Activated T-helper 17 cell treated with anti-CD3 and anti-CD28 coated beads, Interleukin-2, amount 50 U/mL, for 72 hours (primary cell): Measurements from ENCODE around the gene NDUFAF2. TPM values are rescaled to one million over a fixed set of nuclear protein-coding genes. Genes with fewer than 3 reads are reported as not detected.
"Not testable (repeated sequence)": the region's sequence is repeated elsewhere in the genome, so short reads cannot be mapped to it uniquely, and the experiment has no call there.

ENCODE experiments used
- ATAC-seq: fragments of 150-1000 bp; cut with Tn5 transposase; replicated peaks from 2 replicates; pipeline ENCODE4 v1.10.0; 2021; ENCODE audit warnings: mild to moderate bottlenecking, moderate library complexity
- H3K27ac Mint-ChIP-seq: one replicate; pipeline ENCODE4 v1.8.0; 2022; ENCODE audit warnings: mixed read lengths
- H3K27me3 Mint-ChIP-seq: one replicate; pipeline ENCODE4 v1.8.0; 2022; ENCODE audit warnings: mixed read lengths
- H3K36me3 Mint-ChIP-seq: one replicate; pipeline ENCODE4 v1.8.0; 2022; ENCODE audit warnings: low read depth, mild to moderate bottlenecking, mixed read lengths
- H3K4me1 Mint-ChIP-seq: one replicate; pipeline ENCODE4 v1.8.0; 2022; ENCODE audit warnings: mixed read lengths
- H3K4me3 Mint-ChIP-seq: one replicate; pipeline ENCODE4 v1.8.0; 2022; ENCODE audit warnings: mild to moderate bottlenecking, mixed read lengths
- H3K9me3 Mint-ChIP-seq: one replicate; pipeline ENCODE4 v1.8.0; 2022; ENCODE audit warnings: mixed read lengths
- total RNA-seq, 2 donors: library from RNA; stranded (reverse); gene quantifications; one replicate each; pipeline ENCODE4 v1.2.3, GENCODE V29; 2022

Gene NDUFAF2
- total RNA-seq, 2 donors from 2014 or later, result 13.6 to 30.4 TPM

DNA sequence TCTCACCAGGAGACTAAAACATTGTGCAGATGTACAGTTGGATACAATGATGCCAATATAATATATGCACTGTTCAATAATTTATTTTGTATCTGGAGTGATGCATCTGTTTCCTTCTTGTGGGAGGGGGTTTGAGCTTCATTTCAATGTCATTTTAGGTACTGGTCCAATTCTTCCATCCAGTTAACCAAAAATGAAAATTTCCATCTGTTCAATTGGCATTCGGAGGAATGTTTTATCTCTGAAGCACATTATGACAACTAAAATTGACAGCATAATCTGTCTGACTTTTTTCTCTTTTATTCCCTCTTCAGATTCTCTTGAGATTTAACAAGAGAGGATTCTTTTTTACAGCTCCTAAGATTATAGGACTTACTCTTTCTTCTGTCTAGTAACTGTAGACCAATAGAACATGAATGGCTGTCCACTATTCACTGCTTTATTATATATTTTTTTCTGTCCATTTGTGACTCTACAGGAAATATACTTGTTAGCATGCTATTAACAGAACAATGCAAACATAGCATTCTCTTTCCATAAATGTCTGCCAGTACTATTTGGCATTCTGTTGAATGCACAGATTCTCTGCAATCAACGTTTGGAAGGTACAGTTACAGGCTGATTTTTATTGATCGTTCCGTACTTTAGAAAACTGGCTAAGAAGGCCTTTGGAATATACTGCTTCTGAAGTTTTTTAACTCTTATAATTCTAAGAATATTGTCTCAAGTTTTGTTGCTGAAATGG is 57.8 kb downstream of the NDUFAF2 start:
- peaks cover 3% of the 10 kb centered on the region for H3K4me1 Mint-ChIP-seq
- no peak overlapping the region for H3K27ac Mint-ChIP-seq
- H3K4me3 Mint-ChIP-seq, result no peak overlapping the region
- H3K9me3 Mint-ChIP-seq, result no peaks in the 10 kb centered on the region
- no peaks in the 10 kb centered on the region for H3K27me3 Mint-ChIP-seq
- no peak for ATAC-seq
- no peaks in the 10 kb centered on the region for H3K36me3 Mint-ChIP-seq

DNA sequence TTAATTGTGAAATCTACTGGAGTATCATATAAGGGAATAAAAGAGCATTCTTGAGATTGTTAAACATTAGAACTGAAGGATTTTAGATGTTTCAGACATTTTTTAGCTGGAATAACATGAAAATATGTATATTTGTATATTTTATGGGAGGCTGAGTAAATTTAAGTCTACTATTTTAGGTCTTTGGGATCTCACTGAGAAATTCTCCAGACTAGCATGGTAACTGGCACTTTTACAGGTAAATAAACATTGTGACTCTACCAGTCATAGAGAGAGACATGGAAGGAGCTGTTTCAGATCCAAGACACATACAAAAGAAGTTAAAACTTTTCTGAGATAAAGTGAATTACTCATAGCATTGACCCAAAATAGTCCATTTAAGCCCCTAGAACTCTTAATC is 59.4 kb downstream of the NDUFAF2 start:
- Mint-ChIP-seq H3K36me3 (no peaks in the 10 kb centered on the region), H3K27me3 (no peaks in the 10 kb centered on the region), H3K4me3 (no peak overlapping the region), H3K4me1 (peaks cover 10% of the 10 kb centered on the region), H3K27ac (no peak overlapping the region), H3K9me3 (no peaks in the 10 kb centered on the region)
- ATAC-seq, result no peak

DNA sequence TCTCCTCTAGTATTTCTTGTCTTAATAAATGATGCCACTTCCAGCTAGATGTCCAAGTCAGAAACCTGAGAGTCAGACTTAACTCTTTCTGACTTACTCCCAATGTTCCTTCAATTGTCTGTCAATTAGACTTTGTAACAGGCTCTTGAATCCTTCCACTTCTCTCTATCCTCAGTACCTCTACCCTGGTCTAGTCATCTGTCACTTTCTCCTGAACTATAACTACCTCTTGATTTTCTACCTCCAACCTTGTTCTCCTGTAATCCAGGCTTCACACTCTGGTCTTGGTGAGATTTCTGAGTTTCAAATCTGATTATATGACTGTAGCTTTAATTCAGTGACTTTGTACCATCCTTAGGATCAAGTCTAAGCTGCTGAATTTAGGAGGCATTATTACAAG is 64.9 kb downstream of the NDUFAF2 start:
- no peaks in the 10 kb centered on the region for H3K27me3 Mint-ChIP-seq
- peaks cover 7% of the 10 kb centered on the region for H3K4me1 Mint-ChIP-seq
- ATAC-seq, result no peak
- H3K36me3 Mint-ChIP-seq, result no peaks in the 10 kb centered on the region
- no peaks in the 10 kb centered on the region for H3K9me3 Mint-ChIP-seq
- no peak overlapping the region for H3K27ac Mint-ChIP-seq
- H3K4me3 Mint-ChIP-seq, result no peak overlapping the region

DNA sequence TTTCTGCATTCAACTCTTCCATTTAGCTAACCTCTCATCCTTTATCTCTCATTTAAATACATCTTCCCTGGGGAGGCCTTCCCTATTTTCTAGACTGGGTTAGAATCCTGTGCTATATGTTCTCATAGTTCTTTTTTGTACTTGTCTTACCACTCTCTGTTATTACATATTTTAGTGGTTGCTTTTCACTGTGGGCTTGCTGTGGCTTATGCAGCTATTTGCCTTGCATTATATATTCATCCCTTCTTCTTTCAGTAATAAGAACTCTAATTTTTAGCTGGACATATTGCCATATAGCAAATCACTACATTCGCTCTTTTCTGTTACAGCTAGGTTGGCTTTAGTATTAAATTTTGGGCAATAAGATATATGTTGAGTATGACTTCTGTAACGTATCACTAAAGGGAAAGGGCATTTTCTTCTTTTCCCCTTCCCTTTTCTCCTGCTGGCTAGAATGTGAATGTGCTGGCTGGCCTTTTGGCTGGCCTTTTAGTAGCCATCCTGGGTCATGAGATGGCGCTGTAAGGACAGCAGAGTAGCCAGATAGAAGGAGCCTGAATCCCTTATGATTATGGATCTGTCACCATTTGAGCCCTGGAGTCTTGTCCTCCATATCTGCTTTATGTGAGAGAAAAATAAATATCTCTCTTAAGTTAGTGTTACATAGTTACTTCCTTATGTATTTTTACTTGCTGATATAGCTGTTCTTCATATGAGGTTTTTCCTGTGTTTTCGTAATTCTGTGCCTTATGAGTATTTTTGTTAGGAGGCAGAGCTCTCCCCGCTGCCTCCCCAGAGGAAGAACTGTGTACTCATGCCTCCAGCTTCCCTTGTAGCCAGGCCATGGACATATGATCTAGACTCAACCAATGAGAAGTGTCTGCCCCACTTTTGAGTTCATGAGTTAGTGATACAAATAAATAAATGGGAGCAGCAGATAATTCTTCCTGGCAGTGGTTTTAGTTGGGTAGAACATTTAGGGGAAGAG is 65.8 kb downstream of the NDUFAF2 start:
- no peaks in the 10 kb centered on the region for H3K9me3 Mint-ChIP-seq
- H3K4me1 Mint-ChIP-seq, result peaks cover 7% of the 10 kb centered on the region
- ATAC-seq, result no peak
- no peak overlapping the region for H3K4me3 Mint-ChIP-seq
- no peak overlapping the region for H3K27ac Mint-ChIP-seq
- H3K36me3 Mint-ChIP-seq, result no peaks in the 10 kb centered on the region
- no peaks in the 10 kb centered on the region for H3K27me3 Mint-ChIP-seq

DNA sequence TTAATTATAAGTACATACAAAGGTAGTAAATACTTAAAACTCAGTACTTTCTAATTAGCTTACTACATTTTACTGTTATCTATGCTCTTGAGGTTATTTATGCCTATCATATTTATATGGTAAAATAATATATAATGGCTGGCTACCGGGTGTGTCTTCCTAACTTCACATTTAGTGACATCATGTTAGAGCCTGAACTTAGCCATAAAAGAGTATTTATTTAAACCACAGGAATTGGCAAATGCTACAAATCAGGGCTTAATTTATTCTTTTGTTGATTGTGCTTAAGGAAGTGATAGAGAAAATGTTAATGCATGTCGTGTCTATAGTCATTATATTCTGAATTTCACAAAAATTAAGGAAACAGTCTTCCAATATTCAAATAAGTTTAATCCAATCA is 73.1 kb downstream of the NDUFAF2 start:
- H3K27me3 Mint-ChIP-seq, result no peaks in the 10 kb centered on the region
- ATAC-seq, result no peak
- no peaks in the 10 kb centered on the region for H3K9me3 Mint-ChIP-seq
- no peaks in the 10 kb centered on the region for H3K36me3 Mint-ChIP-seq
- no peak overlapping the region for H3K4me3 Mint-ChIP-seq
- H3K27ac Mint-ChIP-seq, result no peak overlapping the region
- peaks cover 8% of the 10 kb centered on the region for H3K4me1 Mint-ChIP-seq

DNA sequence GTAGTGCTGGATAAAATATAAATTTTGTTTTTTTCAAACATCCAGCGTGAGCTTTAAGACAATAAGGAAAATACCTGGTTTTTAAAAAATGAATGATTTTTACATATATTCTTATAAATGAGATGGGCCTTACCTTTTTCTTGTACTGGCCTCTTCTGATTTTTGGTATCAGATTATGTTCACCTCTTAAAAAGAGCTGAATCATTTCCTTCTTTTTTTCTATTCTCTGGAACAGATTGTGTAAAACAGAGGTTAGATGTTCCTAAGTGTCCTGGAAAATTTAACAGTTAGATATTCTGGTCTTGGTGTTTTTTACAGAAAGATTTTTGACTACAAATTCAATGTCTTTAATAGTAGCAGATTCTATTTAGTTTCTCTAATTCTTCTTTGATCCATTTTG is 74.6 kb downstream of the NDUFAF2 start:
- Mint-ChIP-seq H3K36me3 (no peaks in the 10 kb centered on the region), H3K27ac (no peak overlapping the region), H3K4me3 (no peak overlapping the region), H3K27me3 (no peaks in the 10 kb centered on the region), H3K9me3 (no peaks in the 10 kb centered on the region), H3K4me1 (peaks cover 8% of the 10 kb centered on the region)
- ATAC-seq, result no peak

DNA sequence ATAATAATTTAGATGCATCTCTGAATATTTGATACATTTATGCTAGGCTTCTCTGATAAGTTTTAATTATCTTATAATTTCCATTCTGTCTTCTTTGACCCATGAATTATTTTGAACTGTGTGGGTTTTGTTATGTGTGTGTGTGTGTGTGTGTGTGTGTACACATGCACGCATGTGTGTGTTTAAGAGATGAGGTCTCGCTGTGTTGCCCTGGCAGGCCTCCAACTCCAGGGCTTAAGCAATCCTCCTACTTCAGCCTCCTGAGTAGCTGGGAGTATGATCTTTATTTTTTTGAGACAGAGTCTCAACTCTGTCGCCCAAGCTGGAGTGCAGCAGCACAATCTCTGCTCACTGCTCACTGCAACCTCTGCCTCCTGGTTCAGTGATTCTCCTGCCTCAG is 75.4 kb downstream of the NDUFAF2 start:
- H3K9me3 Mint-ChIP-seq, result no peaks in the 10 kb centered on the region
- no peaks in the 10 kb centered on the region for H3K27me3 Mint-ChIP-seq
- H3K27ac Mint-ChIP-seq, result no peak overlapping the region
- peaks cover 8% of the 10 kb centered on the region for H3K4me1 Mint-ChIP-seq
- ATAC-seq, result no peak
- no peaks in the 10 kb centered on the region for H3K36me3 Mint-ChIP-seq
- H3K4me3 Mint-ChIP-seq, result no peak overlapping the region

DNA sequence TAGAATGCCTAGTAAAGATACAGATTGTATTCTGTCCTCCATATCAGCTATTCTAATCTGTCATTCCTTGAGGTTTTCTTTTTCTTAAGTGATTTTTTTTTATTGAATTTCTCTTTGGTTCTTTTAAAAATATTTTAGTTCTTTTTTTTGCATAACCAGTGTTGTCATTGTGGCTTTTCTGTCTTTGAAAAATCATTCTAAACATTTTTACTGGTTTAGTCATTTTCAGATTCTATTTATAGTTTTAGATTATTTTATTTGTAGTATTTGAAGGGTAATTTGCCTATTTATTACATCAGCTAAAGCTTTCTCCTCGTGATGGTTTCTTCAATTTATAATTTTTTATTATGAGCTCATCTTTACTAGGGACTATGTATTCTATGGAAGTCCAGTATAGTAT is 78.1 kb downstream of the NDUFAF2 start:
- Mint-ChIP-seq H3K36me3 (no peaks in the 10 kb centered on the region), H3K9me3 (no peaks in the 10 kb centered on the region), H3K4me1 (peaks cover 8% of the 10 kb centered on the region), H3K27ac (no peak overlapping the region), H3K4me3 (no peak overlapping the region), H3K27me3 (no peaks in the 10 kb centered on the region)
- ATAC-seq, result no peak

DNA sequence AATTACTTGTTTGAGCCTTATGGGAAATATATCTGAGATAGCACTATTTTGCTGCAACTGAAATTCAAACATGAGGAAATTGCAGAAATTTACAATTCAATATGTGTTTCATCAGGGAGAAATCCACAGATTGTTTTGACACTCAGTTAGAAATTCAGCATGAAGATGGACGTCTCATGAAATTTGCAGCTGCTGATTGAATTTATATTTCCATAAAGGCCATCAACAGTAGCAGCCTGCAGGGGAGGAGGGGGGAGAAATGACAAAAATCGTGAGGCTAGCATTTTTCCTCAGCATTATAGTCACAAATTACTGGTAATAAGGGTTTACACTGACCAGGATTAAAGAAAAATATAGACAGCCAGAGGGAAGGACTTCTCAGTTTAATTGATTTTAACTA is 81.0 kb downstream of the NDUFAF2 start:
- Mint-ChIP-seq H3K27me3 (no peaks in the 10 kb centered on the region), H3K27ac (no peak overlapping the region), H3K4me3 (no peak overlapping the region), H3K36me3 (no peaks in the 10 kb centered on the region), H3K9me3 (no peaks in the 10 kb centered on the region), H3K4me1 (peaks cover 7% of the 10 kb centered on the region)
- ATAC-seq, result no peak

DNA sequence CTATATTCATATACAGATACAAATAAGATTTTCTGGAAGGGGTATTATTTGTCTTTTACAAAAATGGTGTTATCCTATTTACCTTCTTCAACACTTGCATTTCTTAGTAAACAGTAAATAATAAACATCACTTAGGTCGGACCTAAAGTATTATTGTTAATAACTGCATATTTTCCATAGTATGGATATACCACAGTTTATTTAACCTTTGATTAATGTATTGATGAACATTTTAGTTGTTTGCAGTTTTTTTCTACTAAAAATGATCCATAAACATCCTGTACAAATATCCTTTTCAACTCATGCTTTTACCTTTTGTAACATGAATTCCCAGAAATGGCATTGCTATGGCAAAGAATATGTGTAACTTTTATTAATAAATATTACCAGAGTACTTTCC is 83.4 kb downstream of the NDUFAF2 start:
- H3K9me3 Mint-ChIP-seq, result no peaks in the 10 kb centered on the region
- no peak for ATAC-seq
- no peak overlapping the region for H3K4me3 Mint-ChIP-seq
- no peaks in the 10 kb centered on the region for H3K36me3 Mint-ChIP-seq
- H3K27ac Mint-ChIP-seq, result no peak overlapping the region
- no peaks in the 10 kb centered on the region for H3K4me1 Mint-ChIP-seq
- no peaks in the 10 kb centered on the region for H3K27me3 Mint-ChIP-seq

DNA sequence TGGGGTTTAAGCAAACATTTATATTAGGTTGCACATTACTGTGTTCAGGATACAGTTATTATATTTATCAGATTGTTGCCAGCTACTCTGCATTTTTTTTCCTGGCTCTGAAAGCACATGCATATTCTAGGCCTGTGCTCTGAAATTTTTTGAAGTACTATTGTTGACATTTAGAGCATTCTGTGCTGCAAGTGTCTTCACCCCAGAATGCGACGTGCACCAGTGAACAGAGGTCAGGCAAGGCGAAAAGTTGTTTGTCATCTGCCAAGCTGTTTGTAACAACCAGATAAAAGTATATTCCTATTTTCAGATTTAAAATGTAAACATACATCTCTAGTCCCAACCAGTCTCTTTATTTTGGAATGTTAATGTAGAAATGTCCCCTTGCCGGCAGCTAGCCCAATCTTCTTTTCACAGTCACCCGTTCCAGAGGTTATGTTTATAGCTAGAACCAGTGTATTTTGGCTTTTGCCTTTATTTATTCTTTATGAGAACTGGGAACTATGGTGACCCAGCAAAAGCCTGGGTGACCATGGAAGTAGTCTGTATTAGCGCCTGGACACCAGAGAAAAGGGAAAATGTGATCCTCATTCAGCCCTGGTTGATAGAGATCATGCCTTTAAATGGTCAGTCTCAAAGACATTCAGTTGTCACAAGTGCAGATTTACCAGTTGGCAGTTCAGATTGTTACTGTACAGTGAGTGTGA is 84.6 kb downstream of the NDUFAF2 start:
- Mint-ChIP-seq H3K27me3 (no peaks in the 10 kb centered on the region), H3K27ac (no peak overlapping the region), H3K9me3 (no peaks in the 10 kb centered on the region), H3K4me1 (no peaks in the 10 kb centered on the region), H3K4me3 (no peak overlapping the region), H3K36me3 (no peaks in the 10 kb centered on the region)
- no peak for ATAC-seq

DNA sequence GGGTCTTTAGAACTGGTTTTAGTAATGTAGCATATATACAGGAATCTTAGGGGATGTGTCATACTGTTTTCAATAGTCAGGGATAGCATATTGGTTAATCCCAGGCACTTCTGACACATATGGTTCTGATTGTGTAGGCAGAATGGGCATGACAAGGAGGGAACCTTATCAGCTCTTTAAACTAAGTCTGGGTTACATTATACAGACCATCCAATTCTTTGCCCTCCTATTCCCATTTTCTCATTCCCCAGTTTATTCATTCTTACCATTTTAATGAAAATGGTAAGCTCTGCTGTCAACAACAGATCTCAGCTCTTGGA is 85.1 kb downstream of the NDUFAF2 start:
- no peaks in the 10 kb centered on the region for H3K27me3 Mint-ChIP-seq
- H3K4me1 Mint-ChIP-seq, result no peaks in the 10 kb centered on the region
- no peaks in the 10 kb centered on the region for H3K36me3 Mint-ChIP-seq
- no peak for ATAC-seq
- no peak overlapping the region for H3K4me3 Mint-ChIP-seq
- no peak overlapping the region for H3K27ac Mint-ChIP-seq
- H3K9me3 Mint-ChIP-seq, result no peaks in the 10 kb centered on the region

DNA sequence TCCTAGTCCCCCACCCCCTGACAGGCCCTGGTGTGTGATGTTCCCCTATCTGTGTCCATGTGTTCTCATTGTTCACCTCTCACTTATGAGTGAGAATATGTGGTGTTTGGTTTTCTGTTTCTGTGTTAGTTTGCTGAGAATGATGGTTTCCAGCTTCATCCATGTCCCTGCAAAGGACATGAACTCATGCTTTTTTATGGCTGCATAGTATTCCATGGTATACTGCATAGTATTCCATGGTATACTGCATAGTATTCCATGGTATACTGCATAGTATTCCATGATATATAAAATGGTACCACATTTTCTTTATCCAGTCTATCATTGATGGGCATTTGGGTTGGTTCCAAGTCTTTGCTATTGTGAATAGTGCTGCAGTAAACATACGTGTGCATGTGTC is 86.3 kb downstream of the NDUFAF2 start:
- not testable (repeated sequence) for H3K27me3 Mint-ChIP-seq, H3K9me3 Mint-ChIP-seq, H3K4me3 Mint-ChIP-seq, ATAC-seq, H3K27ac Mint-ChIP-seq, H3K36me3 Mint-ChIP-seq, H3K4me1 Mint-ChIP-seq

DNA sequence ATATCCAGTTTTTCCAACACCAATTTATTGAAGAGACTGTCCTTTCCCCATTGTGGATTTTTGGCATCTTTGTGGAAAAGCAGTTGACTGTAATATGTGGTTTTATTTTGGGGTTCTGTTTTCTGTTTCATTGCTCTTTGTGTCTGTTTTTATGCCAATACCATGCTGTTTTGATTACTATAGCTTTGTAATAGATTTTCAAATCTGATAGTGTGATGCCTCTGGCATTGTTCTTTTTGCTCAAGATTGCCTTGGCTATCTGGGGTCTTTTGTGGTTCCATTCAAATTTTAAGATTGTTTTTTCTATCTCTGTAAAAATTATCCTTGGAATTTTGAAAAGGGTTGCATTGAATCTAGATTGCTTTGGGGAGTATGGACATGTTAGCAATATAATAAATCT is 99.5 kb downstream of the NDUFAF2 start:
- no peak overlapping the region for H3K4me3 Mint-ChIP-seq
- no peaks in the 10 kb centered on the region for H3K36me3 Mint-ChIP-seq
- peaks cover 5% of the 10 kb centered on the region for H3K4me1 Mint-ChIP-seq
- H3K27me3 Mint-ChIP-seq, result no peaks in the 10 kb centered on the region
- peaks cover 6% of the 10 kb centered on the region for H3K9me3 Mint-ChIP-seq
- H3K27ac Mint-ChIP-seq, result no peak overlapping the region
- no peak for ATAC-seq

DNA sequence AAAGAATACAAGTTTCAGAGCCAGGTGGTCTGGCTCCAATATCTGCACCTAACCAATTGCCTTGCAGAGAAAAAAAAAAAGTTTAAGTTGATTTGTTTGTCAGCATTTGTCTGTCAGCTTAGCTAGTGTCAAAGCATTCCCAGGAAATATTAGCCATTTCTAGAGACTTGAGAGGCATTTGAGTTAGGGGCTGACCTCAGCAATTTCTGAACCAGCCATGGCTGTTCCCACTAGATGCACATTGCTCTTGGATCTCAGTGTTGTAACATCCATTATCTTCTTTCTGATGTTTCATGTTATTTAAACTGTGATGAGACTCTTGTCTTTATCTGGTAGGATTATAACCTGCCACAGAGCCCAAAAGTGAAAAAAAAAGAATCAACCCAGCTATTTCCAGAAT is 102.3 kb downstream of the NDUFAF2 start:
- Mint-ChIP-seq H3K4me3 (no peak overlapping the region), H3K27ac (no peak overlapping the region), H3K27me3 (no peaks in the 10 kb centered on the region), H3K36me3 (no peaks in the 10 kb centered on the region), H3K9me3 (peaks cover 6% of the 10 kb centered on the region), H3K4me1 (peaks cover 5% of the 10 kb centered on the region)
- ATAC-seq, result no peak
